ENCODE measurements around the gene ASTN2. TPM values are rescaled to one million over a fixed set of nuclear protein-coding genes. Genes with fewer than 3 reads are reported as not detected.

Gene ASTN2
- polyA plus RNA-seq, 1 experiment = 6.6 TPM

DNA sequence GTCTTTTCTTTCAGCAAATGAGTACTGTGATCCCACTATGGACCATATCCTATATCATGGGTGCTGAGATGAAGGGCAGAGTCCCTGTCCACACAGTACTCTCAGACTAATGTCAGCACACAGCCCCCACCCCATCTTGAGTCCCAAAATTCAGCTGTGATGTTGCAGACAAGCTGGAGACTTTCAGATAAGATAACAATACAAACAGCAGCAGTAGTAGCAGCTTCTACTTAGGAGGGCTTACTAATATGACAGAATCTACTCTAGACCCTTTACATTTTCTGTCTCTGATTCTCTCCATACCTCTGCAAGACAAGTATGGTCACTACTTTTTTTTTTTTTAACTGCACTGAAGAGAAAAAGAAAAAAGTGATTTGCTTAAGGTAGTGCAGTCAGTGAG lies 856.8 kb downstream of the ASTN2 start:
- CTCF ChIA-PET = interaction anchor here (1.0 kb wide), 1 partner anchor 10 kb away, joined by 3 read pairs; no protein-coding TSS in a partner anchor
- Histone ChIP-seq H3K27ac (ENCODE audit: low read depth, low read length) (no peak overlapping the region), H3K9me3 (ENCODE audit: control insufficient read depth, insufficient read depth, low read length) (no peaks in the 10 kb centered on the region), H3K27me3 (ENCODE audit: control insufficient read depth, insufficient read depth, low read length) (no peaks in the 10 kb centered on the region), H3K4me3 (ENCODE audit: low read depth, low read length) (no peak overlapping the region)
- POLR2A ChIA-PET = no interaction called here
- TF ChIP-seq, protein P1, sequence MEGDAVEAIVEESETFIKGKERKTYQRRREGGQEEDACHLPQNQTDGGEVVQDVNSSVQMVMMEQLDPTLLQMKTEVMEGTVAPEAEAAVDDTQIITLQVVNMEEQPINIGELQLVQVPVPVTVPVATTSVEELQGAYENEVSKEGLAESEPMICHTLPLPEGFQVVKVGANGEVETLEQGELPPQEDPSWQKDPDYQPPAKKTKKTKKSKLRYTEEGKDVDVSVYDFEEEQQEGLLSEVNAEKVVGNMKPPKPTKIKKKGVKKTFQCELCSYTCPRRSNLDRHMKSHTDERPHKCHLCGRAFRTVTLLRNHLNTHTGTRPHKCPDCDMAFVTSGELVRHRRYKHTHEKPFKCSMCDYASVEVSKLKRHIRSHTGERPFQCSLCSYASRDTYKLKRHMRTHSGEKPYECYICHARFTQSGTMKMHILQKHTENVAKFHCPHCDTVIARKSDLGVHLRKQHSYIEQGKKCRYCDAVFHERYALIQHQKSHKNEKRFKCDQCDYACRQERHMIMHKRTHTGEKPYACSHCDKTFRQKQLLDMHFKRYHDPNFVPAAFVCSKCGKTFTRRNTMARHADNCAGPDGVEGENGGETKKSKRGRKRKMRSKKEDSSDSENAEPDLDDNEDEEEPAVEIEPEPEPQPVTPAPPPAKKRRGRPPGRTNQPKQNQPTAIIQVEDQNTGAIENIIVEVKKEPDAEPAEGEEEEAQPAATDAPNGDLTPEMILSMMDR (IDR thresholded peaks at IDR 0.05; ENCODE audit: low read depth, low read length) = no peak
- no peak for DNase-seq (ENCODE audit: low read depth, low spot score)

DNA sequence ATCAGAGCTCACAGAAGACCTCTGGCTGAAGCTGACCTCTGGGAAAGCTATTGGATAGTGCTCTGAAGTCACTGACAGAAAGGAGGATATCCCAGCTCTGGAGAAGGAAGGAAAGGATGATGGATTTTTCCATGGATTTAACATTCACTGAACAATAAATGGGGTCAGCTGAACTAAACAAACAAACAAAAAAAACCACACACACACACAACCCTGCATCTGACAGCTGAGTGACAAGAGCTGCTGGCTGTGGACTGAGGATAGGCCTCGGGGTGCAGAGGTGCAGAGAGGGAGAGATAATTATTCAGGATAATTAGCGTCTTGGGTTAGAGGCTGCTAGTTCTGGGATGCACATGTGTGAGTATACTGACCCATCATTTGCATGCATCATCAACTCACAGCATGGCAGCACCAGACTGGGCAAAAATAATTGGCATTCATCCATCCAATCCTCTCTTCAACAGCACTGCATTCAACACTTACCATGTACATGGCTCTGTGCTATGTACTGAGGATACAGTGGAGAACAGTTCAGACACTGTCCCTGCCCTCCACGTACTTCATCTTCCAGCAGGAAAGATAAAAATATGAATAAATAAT lies 859.2 kb downstream of the ASTN2 start:
- Histone ChIP-seq H3K27ac (ENCODE audit: low read depth, low read length) (no peak overlapping the region), H3K4me3 (ENCODE audit: low read depth, low read length) (no peak overlapping the region), H3K27me3 (ENCODE audit: control insufficient read depth, insufficient read depth, low read length) (no peaks in the 10 kb centered on the region), H3K9me3 (ENCODE audit: control insufficient read depth, insufficient read depth, low read length) (no peaks in the 10 kb centered on the region)
- DNase-seq (ENCODE audit: low read depth, low spot score) = no peak
- TF ChIP-seq, protein P1 (IDR thresholded peaks at IDR 0.05; ENCODE audit: low read depth, low read length) = no peak
- CTCF ChIA-PET = no interaction called here
- POLR2A ChIA-PET = no interaction called here

DNA sequence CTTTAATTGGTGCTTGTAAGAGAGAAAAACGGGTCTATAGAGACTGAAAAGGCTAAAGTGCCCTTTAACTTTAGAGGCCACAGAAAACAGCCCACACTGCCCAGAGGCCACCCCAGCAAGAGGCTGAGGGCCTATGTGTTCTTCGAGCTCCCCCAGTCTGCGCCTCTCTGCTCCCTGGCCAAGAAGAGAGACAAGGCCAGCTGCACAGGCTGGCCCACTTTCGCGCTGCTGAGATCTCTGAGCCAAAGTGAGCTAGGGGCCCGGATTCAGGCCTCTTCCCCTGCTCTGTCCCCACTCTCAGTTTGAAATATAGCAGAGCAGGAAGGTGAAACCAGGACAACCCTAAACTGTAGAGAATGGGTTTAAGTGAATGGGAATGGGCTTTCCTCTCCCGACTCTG lies 859.7 kb downstream of the ASTN2 start:
- POLR2A ChIA-PET = no interaction called here
- TF ChIP-seq, protein P1 (IDR thresholded peaks at IDR 0.05; ENCODE audit: low read depth, low read length) = no peak
- no peaks in the 10 kb centered on the region for H3K27me3 ChIP-seq (ENCODE audit: control insufficient read depth, insufficient read depth, low read length)
- CTCF ChIA-PET = no interaction called here
- no peaks in the 10 kb centered on the region for H3K9me3 ChIP-seq (ENCODE audit: control insufficient read depth, insufficient read depth, low read length)
- DNase-seq (ENCODE audit: low read depth, low spot score) = no peak
- no peak overlapping the region for H3K4me3 ChIP-seq (ENCODE audit: low read depth, low read length)
- H3K27ac ChIP-seq (ENCODE audit: low read depth, low read length) = no peak overlapping the region

DNA sequence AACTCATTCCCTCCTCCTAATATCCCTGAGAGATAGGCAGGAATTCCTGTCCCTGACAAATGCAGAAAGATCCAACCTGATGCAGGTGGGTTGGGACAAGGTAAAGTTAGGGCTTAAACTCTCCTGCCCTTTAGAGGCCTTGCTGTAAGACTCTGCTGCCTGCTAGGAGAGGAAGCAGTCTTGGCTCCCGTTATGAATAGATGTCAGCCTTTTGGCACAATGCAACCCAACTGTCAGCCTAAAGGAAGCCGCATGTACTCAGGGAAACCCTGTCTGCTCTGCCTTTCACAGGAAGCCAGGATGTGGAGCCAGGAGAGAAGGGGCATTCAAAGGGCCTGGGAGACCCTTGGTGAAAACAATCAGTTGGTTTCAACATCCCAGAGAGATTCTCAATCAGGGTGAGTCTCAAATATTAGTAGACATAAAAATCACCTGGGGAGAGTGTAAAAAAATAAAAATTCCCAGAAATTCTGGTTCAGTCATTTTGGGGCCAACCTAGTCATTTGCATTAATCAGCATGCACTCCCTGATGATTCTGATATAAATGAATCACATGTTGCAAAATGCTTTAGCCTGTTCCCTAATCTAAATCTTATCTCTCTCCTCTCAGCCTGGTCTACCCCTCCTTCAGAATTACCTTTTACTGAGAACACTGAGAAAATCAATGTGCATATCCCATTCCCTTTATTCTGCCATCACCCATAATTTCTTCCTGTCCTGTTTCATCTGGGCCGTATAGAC lies 864.0 kb downstream of the ASTN2 start:
- no peaks in the 10 kb centered on the region for H3K27me3 ChIP-seq (ENCODE audit: control insufficient read depth, insufficient read depth, low read length)
- CTCF ChIA-PET = interaction anchor here (1.9 kb wide), 1 partner anchor 21 kb away, joined by 6 read pairs; no protein-coding TSS in a partner anchor
- no peak overlapping the region for H3K4me3 ChIP-seq (ENCODE audit: low read depth, low read length)
- DNase-seq (ENCODE audit: low read depth, low spot score) = no peak
- peak overlapping the region; percentile 59 for H3K27ac ChIP-seq (ENCODE audit: low read depth, low read length)
- POLR2A ChIA-PET = no interaction called here
- H3K9me3 ChIP-seq (ENCODE audit: control insufficient read depth, insufficient read depth, low read length) = no peaks in the 10 kb centered on the region
- TF ChIP-seq, protein P1 (IDR thresholded peaks at IDR 0.05; ENCODE audit: low read depth, low read length) = no peak

Measured in AG04450 (cell line).